Suppressor macrophage treated with lipopolysaccharide for 1 hour (primary cell): ENCODE data around the gene OSTF1.
A peak's percentile ranks its signal among the peaks of the same experiment; 100 is the strongest.

Experiments used
- DNase-seq, 3 donors: peaks; one replicate each; pipeline ENCODE4 v3.0.0-alpha.2; 2020 to 2022

OSTF1 gene

DNA sequence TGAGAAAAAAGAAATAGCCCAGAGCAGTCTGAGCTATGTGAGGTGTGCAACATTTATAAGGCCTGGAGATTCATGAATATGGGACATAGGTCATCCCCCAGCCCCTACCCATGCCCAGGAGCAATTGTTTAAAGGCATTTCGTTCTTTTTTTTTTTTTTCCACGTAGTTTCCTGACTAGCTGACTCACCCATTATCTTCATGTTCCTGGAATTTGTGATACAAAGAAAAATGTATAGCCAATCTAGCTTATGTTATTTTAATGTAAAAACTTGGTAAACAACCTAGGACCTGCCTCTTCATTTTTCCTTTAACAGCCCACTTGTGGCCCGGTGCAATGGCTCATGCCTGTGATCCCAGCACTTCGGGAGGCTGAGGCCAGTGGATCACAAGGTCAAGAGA, 81.3 kb downstream of the OSTF1 start:
- DNase-seq = no peak

DNA sequence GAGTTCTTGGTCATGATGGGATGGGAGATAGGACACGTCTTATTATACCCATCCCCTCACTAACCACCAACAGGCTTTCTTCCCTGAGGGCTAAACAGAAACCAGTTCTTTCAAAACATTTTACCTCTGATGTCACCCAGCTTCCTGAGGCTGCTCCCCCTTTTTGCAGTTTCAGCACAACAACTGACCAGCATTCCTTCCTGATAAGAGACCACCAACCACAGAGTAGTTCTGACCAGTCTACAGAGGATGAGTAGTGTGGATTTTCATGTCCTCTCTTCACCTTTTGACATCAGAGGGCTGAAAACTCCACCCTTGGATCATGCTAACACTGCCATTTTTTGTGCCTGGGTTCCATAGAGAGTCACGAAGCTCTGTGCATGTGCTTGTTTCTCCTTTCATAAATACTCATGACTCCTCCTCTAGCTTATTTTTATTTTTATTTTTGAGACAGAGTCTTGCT, 82.6 kb downstream of the OSTF1 start:
- no peak for DNase-seq

DNA sequence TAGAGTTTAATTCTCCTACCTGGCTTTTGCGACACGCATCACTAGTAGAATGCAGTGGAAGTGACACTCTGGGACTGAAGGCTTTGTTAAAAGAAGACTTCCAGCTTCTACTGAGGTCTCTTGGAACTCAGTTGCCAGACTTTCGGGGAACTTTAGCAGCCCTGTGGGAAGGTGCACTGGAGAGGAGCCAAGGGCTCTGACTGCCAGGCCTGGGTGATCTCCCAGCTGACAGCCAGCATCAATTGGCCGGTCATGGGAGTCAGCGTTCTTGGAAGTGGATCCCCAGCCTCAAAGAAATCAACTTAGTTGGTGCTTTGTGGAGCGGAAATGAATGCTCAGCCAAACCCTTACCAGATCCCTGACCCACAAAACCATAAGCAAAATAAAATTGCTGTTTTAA, 87.1 kb downstream of the OSTF1 start:
- no peak for DNase-seq

DNA sequence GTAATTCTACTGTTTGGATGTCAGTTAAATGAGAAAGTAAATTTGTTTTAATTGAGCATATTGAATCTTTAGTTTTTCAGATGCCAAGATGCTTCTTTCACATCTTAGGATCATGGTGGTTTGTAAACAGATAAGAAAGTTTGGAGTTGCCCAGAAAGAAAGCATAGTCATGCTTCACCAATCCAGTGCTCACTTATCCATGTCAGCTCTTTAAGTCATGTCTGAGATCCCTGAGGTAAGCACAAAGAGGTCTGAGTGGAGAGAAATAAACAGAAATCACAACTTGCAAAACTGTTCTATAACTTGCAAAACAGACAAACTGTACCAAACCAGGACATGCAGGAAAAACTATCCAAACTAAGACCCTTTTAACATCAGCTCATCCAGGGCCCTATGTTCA, 87.7 kb downstream of the OSTF1 start:
- no peak for DNase-seq

DNA sequence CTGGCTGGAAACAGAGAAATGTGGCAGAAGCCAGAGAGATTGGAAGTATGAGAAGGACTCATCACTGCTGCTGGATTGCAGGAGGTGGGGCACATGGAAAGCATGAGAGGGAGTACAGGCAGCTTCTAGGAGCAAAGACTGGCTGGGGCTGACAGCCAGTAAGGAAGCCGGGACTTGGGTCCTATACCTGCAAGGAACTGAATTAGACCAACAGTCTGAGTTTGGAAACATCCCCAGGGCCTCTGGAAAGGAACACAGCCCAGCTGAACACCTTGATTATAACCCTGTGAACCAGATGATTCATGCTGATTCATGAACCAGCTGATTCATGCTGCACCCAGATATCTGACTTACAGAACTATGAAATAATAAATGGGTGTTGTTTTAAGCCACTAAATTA, 93.4 kb downstream of the OSTF1 start:
- DNase-seq = no peak

DNA sequence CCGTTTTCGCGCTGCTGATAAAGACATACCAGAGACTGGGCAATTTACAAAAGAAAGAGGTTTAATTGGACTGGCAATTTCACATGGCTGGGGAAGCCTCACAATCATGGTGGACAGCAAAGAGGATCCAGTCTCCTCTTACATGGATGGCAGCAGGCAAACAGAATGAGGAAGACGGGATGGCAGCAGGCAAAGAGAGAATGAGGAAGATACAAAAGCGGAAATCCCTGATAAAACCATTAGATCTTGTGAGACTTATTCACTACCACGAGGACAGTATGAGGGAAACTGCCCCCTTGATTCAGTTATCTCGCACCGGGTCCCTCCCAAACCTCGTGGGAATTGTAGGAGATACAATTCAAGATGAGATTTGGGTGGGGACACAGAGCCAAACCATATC, 95.0 kb downstream of the OSTF1 start:
- peak; percentile 25 to 51 (median 38) for DNase-seq

DNA sequence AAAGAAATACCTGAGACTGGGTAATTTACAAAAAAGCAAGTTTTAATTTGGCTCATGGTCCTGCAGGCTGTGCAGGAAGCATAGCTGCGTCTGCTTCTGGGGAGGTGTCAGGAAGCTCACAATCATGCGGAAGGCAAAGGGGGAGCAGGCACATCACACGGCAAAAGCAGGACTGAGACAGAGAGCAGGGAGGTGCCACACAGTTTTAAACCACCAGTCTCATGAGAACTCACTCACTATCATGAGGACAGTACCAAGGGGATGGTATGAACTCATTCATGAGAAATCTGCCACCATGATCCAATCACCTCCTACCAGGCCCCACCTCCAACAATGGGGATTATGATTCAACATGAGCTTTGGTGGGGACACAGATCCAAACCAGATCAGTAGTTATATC, 96.2 kb downstream of the OSTF1 start:
- no peak for DNase-seq

DNA sequence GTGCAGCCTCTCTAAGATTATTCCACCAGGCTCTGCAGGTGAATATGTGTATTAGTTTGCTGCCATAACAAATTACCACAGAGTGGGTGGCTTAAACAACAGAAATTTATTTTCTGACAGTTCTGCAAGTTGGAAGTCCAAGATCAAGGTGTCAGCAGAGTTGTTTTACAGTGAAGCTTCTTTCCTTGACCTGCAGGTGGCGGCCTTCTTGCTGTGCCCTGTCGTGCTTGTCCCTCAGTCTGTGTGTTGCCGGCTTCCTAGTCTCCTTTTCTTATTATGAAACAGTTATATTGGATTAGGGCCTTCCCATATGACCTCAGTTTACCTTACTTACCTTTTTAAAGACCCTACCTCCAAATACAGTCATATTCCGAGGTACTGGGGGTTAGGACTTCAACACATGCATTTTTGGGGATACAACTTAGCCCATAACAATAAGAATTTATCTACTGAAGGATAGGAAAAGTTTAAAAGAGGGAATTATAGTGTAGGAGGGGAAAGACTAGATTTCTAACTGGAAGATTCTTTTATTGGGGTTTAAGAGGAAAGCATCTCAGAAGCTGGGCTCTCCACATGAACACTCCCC, 97.4 kb downstream of the OSTF1 start:
- DNase-seq = peak in 2 of 3 donors; percentile 32 to 47

DNA sequence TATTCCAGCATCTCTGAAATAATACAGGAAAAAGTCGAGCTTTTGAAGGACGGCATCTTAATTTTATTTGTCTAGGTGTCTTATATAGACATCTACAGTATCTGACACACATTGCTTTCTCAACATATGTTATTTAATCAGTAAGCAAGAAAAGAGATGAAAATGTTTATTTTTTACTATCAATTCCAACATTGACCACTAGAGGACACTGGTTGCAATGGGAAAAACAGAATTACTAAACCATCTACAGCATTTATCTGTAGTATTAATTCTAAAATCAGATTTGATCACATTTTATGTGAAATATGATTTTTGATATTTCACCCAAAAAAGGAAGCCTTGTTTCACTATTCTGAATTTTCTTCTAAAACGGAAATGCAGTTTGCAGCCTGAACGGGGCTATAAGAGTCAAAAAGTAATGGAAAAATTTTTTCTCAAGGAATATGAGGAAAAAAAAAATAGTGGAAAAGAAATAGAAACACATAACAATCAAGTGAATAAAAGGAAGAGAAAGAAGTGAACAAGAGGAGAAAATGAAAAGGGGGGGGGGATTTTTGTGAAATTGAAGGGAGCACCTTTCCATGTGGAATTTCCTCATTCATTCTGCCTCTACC, 98.6 kb downstream of the OSTF1 start:
- DNase-seq = peak; percentile 27 to 62 (median 55)

DNA sequence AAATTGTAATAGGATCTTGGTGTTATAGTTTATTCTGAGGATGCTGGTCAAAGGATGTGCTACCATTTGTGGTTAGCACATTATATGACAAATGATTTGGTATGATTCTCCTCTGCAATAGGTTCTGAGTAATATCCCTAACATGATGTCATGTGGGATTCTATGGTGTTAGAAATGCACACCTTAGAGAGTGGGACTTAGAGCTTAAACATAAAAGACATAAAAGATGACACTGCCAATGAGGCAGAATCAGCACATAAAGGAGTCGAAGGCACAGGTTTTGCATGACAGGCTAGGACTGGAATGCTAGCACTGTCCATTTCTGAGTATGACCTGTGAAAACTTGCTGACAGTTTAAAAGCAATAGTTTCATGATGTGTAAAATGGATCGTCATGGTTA, 100.4 kb downstream of the OSTF1 start:
- DNase-seq = no peak

DNA sequence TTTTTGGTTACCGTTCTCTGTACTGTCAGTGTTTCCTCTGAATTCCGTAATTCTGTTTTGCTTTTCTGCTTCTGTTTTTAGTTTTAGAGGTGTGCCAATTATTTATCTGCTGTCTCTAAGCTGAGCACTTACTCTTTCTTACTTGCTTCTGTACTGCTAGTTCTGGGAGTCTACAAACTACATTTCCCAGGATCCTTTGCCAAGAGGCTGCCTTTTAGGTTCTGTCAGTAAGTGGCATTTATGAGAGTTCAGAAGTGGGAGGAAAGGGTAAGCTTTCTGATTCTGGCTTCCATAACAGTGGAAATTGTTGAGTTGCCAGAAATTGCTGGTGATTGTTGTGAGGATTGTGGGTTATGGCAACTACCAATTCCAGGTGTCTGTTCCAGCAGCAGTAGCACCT, 102.4 kb downstream of the OSTF1 start:
- DNase-seq = no peak
